K562 (cell line): ENCODE data around the gene BRAP. TPM values are rescaled to one million over a fixed set of nuclear protein-coding genes. Genes with fewer than 3 reads are reported as not detected.

Source experiments
- ATAC-seq: fragments of 200-7000 bp; cut with Tn5 transposase; 3 replicates; pipeline ENCODE4 v1.9.1; 2020; ENCODE audit warnings: moderate library complexity
- BruUV-seq: library from RNA; stranded (reverse); fragments of 400-500 nt; replicated peaks from 2 replicates; lab custom pipeline; 2021; lab: Mats Ljungman, UMichigan
- CTCF ChIA-PET: fragments of 300-600 bp; formaldehyde crosslinking; extraction: SDS; loops from one replicate; lab custom pipeline; 2021; ENCODE audit warnings: low intra/inter-chr PET ratio; lab: Yijun Ruan, JAX
- POLR2A ChIA-PET: fragments of 300-600, 350-650 bp; sonication (Branson Sonifier 250); formaldehyde crosslinking; extraction: SDS; loops from one replicate; lab custom pipeline; 2021; ENCODE audit warnings: antibody characterized with exemption, inconsistent platforms; lab: Yijun Ruan, JAX
- DNase-seq, 4 experiments: peaks; one replicate each; pipeline versions ENCODE4 v3.0.0 to v3.0.0-alpha.2; 2011 to 2018; ENCODE audit warnings: low spot score in 3 of 4, mixed read lengths in 3 of 4; ENCODE audit errors: extremely low read depth in 1 of 4
- FAIRE-seq: peaks from 2 replicates; lab custom pipeline; 2011; peaks lifted over from hg19 to GRCh38; lab: Jason Lieb, UNC
- H2AFZ ChIP-seq: 2 replicates; pipeline ENCODE4 v1.6.0; 2011; ENCODE audit warnings: low read depth, low read length, control low read depth, inconsistent platforms
- H3K27ac ChIP-seq: fragments of 200-600 bp; 3 replicates; pipeline ENCODE4 v1.8.0; 2011; ENCODE audit warnings: low read depth, mild to moderate bottlenecking, control low read depth, inconsistent platforms, low read length, moderate library complexity, mixed read lengths; ENCODE audit errors: extremely low read depth
- H3K27me3 ChIP-seq, 2 experiments: fragments of 300-600 bp in 1 of 2; 2 replicates in 1 of 2; 3 replicates in 1 of 2; pipeline versions ENCODE4 v1.6.0 to v1.8.0; 2011; ENCODE audit warnings: inconsistent platforms in 2 of 2, low read length in 2 of 2, mild to moderate bottlenecking in 1 of 2, mixed read lengths in 1 of 2, moderate library complexity in 1 of 2; ENCODE audit not compliant: control insufficient read depth in 2 of 2, insufficient read depth in 2 of 2
- H3K36me3 ChIP-seq: fragments of 300-600 bp; 3 replicates; pipeline ENCODE4 v1.8.0; 2011; ENCODE audit warnings: mild to moderate bottlenecking, low read length, inconsistent platforms; ENCODE audit not compliant: control insufficient read depth, insufficient read depth
- H3K4me1 ChIP-seq, 2 experiments: fragments of 200-600 bp in 1 of 2; replicated peaks in 1 of 2; 2 replicates in 1 of 2; 3 replicates in 1 of 2; pipeline versions ENCODE4 v1.5.1 to v1.8.0; 2011; ENCODE audit warnings: inconsistent platforms in 2 of 2, low read length in 2 of 2, mild to moderate bottlenecking in 1 of 2, mixed read lengths in 1 of 2, moderate library complexity in 1 of 2; ENCODE audit not compliant: control insufficient read depth in 2 of 2, insufficient read depth in 2 of 2
- H3K4me2 ChIP-seq: 2 replicates; pipeline ENCODE4 v1.6.1; 2011; ENCODE audit warnings: low read length, control low read depth, inconsistent platforms, mixed read lengths; ENCODE audit not compliant: insufficient read depth
- H3K4me3 ChIP-seq: fragments of 200-600 bp; sonication (generic), shearing (Covaris generic); 2 replicates; pipeline ENCODE4 v1.5.1; 2016; ENCODE audit warnings: control low read depth, inconsistent platforms
- H3K79me2 ChIP-seq: fragments of 200-600 bp; 3 replicates; pipeline ENCODE4 v1.8.0; 2011; ENCODE audit warnings: low read length, inconsistent platforms; ENCODE audit not compliant: control insufficient read depth, insufficient read depth
- H3K9ac ChIP-seq, 2 experiments: 2 replicates each; pipeline versions ENCODE4 v1.6.0 to v1.6.1; 2011; ENCODE audit warnings: low read depth in 2 of 2, low read length in 2 of 2, control low read depth in 1 of 2, inconsistent platforms in 1 of 2, mild to moderate bottlenecking in 1 of 2, mixed read lengths in 1 of 2; ENCODE audit not compliant: insufficient read depth in 1 of 2
- H3K9me1 ChIP-seq: one replicate; pipeline ENCODE4 v1.6.0; 2011; ENCODE audit warnings: inconsistent platforms, mild to moderate bottlenecking, low read length, moderate library complexity; ENCODE audit not compliant: control insufficient read depth, insufficient read depth
- H3K9me3 ChIP-seq: replicated peaks from 2 replicates; pipeline ENCODE4 v1.5.1; 2011; ENCODE audit warnings: low read depth, low read length, inconsistent platforms; ENCODE audit not compliant: control insufficient read depth, insufficient read depth
- H4K20me1 ChIP-seq: replicated peaks from 2 replicates; pipeline ENCODE4 v1.6.1; 2011; ENCODE audit warnings: low read length, inconsistent platforms, mixed read lengths; ENCODE audit not compliant: control insufficient read depth, insufficient read depth
- L3MBTL2 ChIP-seq: fragments of 450-650 bp; IDR thresholded peaks from 2 replicates; pipeline ENCODE4 v1.6.1; 2016; ENCODE audit warnings: mild to moderate bottlenecking, moderate library complexity
- TBP ChIP-seq: optimal IDR thresholded peaks from 2 replicates; pipeline ENCODE3; 2011; ENCODE audit warnings: low read depth, low read length, improper control_type of control experiment
- UBTF ChIP-seq, 2 experiments: IDR thresholded peaks; 2 replicates each; pipeline ENCODE4 v1.6.1; 2012; ENCODE audit warnings: improper control_type of control experiment in 2 of 2, low read depth in 2 of 2, low read length in 2 of 2, borderline replicate concordance in 1 of 2
- ZFPM2 ChIP-seq: fragments of 250-450 bp; sonication (Bioruptor Pico); IDR thresholded peaks from 2 replicates; pipeline ENCODE4 v1.5.1; 2022; ENCODE audit warnings: mild to moderate bottlenecking
- ZNF133 ChIP-seq: fragments of 250-450 bp; sonication (Bioruptor Pico); IDR thresholded peaks from 2 replicates; pipeline ENCODE4 v1.4.0; 2020; ENCODE audit warnings: mild to moderate bottlenecking
- ZNF3 ChIP-seq: fragments of 250-450 bp; sonication (Bioruptor Pico); IDR thresholded peaks from 2 replicates; pipeline ENCODE4 v1.5.0; 2021; ENCODE audit warnings: mild to moderate bottlenecking, moderate library complexity
- WGBS: fragments of 100-300 bp; shearing (Covaris generic); methylation state at CpG from one replicate; pipeline ENCODE4 v1.1.6; 2016; ENCODE audit warnings: low coverage, mixed read lengths; ENCODE audit not compliant: insufficient coverage; ENCODE audit errors: missing lambda C conversion rate; 5-methylcytosine and 5-hydroxymethylcytosine counted together
- in situ Hi-C: fragments of 300-500 bp; cut with MboI; formaldehyde crosslinking; loops from 4 replicates; pipeline ENCODE4 v1.15.0; 2018; ENCODE audit warnings: inconsistent platforms, mixed read lengths
- intact Hi-C: fragments of 100-400 bp; cut with micrococcal nuclease; formaldehyde crosslinking; loops from 2 replicates; pipeline ENCODE4 v1.14.2; 2022
- polyA plus RNA-seq, 8 experiments: library from polyadenylated mRNA; depleted of rRNA in 4 of 8; stranded (reverse) in 5 of 8; unstranded in 3 of 8; fragments of >200 nt; fragmentation: Nextera tagmentation in 2 of 8; fragmentation: Illumina TruSeq in 1 of 8; extraction: Ambion mirVana in 2 of 8; extraction: Trizol in 1 of 8; gene quantifications; 2 replicates each; pipeline versions ENCODE4 v1.2.1 to v1.2.3, GENCODE V29; 2011 to 2014; ENCODE audit warnings: inconsistent platforms in 1 of 8, missing spikeins in 1 of 8
- total RNA-seq, 7 experiments: library from RNA; depleted of rRNA in 6 of 7; stranded (reverse); fragments of >200 nt in 6 of 7; fragmentation: Illumina TruSeq in 2 of 7; extraction: Trizol in 2 of 7; gene quantifications; 2 replicates each; pipeline versions ENCODE4 v1.2.1 to v1.2.3, GENCODE V29; 2011 to 2021; ENCODE audit warnings: low replicate concordance in 1 of 7
- TF ChIP-seq, protein P1 (sequence below): fragments of 250-450 bp; sonication (Bioruptor Pico); IDR thresholded peaks from 2 replicates; pipeline ENCODE4 v1.5.0; 2021
- TF ChIP-seq, protein P2 (sequence below): fragments of 200-800 bp; sonication (Bioruptor generic); IDR thresholded peaks from 2 replicates; pipeline ENCODE4 v1.6.1; 2017; ENCODE audit warnings: missing genetic modification characterization, missing compliant biosample characterization

The BRAP gene
- total and polyA plus RNA-seq, 9 of the 15 experiments (the other 6 are each of a cell fraction or from before 2014, with no cell fraction given): 2.2 to 32.6 (median 27.5) TPM

DNA sequence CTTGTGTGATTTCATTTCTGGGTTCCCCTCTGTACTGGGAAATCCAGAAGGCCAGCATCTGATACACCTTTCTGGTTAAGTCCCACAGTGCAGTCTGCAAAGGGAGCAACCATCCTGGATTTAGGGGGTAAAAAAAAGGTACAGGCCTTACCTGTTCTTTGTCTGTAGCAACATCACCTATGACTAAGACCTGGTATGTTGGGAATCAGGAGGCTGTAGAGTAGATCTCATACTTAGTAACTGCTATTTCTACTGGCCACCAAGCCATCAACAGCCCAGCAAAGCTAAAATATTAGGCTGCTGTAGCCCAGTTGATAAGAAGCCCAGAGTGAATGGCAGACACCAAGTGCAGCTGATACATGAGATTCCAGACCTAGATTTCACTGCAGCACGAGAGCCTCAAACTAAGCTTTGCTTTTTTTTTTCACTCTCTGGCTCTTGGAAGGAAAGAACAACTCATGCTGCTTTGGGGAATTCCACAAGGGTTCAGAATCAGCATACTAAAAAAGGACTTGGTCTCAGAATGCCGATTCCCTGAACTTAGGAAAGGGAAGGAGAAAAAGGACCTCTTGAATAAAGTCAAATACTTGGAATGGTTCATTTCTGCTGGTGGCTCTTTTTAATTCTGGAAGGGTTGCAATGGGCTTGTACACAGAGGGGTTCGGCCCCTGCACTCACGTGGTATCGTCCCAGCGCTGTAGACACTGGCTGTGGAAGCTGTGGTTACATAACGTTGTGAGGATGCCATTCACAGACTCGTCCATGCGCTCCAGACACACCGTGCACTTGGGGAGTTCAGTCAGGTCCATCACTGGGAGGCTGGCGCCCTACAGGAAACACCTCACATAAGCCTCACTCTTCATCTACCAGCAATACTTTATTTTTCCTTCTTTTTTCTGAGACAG, 20.5 kb downstream of the BRAP start:
- Histone ChIP-seq H3K9me1 (no peaks in the 10 kb centered on the region), H3K4me3 (no peak overlapping the region), H4K20me1 (no peaks in the 10 kb centered on the region), H3K9me3 (no peaks in the 10 kb centered on the region), H3K4me2 (no peak overlapping the region), H3K79me2 (no peaks in the 10 kb centered on the region), H3K27ac (no peak overlapping the region)
- intact Hi-C loops (no loop called here), in situ Hi-C loops (no loop called here)
- BruUV-seq: no TSS peak
- 84% methylated on average over 10 of the region's 11 CpGs for WGBS
- DNase-seq (no peak), ATAC-seq (no peak)
- ChIA-PET CTCF (no interaction called here), POLR2A (interaction anchor here (0.6 to 1.2 kb wide), 3 partner anchors 9 to 19 kb away, joined by 3 read pairs; no protein-coding TSS in a partner anchor)
- TF ChIP-seq UBTF (IDR thresholded peaks at IDR 0.05; ENCODE audit: borderline replicate concordance in 1 of 2, low read depth in 2 of 2, low read length in 2 of 2) (no peak), ZNF3 (CRISPR knock-in tag) (no peak), ZFPM2 (no peak), ZNF133 (no peak), TBP (no peak), L3MBTL2 (no peak)
- TF ChIP-seq, protein P1, sequence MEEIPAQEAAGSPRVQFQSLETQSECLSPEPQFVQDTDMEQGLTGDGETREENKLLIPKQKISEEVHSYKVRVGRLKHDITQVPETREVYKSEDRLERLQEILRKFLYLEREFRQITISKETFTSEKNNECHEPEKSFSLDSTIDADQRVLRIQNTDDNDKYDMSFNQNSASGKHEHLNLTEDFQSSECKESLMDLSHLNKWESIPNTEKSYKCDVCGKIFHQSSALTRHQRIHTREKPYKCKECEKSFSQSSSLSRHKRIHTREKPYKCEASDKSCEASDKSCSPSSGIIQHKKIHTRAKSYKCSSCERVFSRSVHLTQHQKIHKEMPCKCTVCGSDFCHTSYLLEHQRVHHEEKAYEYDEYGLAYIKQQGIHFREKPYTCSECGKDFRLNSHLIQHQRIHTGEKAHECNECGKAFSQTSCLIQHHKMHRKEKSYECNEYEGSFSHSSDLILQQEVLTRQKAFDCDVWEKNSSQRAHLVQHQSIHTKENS: no peak
- TF ChIP-seq, protein P2, sequence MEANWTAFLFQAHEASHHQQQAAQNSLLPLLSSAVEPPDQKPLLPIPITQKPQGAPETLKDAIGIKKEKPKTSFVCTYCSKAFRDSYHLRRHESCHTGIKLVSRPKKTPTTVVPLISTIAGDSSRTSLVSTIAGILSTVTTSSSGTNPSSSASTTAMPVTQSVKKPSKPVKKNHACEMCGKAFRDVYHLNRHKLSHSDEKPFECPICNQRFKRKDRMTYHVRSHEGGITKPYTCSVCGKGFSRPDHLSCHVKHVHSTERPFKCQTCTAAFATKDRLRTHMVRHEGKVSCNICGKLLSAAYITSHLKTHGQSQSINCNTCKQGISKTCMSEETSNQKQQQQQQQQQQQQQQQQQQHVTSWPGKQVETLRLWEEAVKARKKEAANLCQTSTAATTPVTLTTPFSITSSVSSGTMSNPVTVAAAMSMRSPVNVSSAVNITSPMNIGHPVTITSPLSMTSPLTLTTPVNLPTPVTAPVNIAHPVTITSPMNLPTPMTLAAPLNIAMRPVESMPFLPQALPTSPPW (CRISPR knock-in tag): no peak
- TF ChIP-seq, all 486 proteins: peak for 0
- no peak for FAIRE-seq
- peaks cover 72% of the 10 kb centered on the region for H3K36me3 ChIP-seq
- no peaks in the 10 kb centered on the region for H3K27me3 ChIP-seq
- no peak overlapping the region for H2AFZ ChIP-seq
- no peaks in the 10 kb centered on the region for H3K4me1 ChIP-seq
- no peak overlapping the region; a peak in 1 of 4 replicates for H3K9ac ChIP-seq
